ENCODE measurements around the gene SMIM29.

Gene SMIM29

GRCh38 chr6:34243901-34244884 lies 4.6 kb downstream of the SMIM29 start:
- no peaks in the 10 kb centered on the region for H3K9me3 ChIP-seq (ENCODE audit: control insufficient read depth, insufficient read depth, low read length)
- no peaks in the 10 kb centered on the region for H3K9me2 ChIP-seq (replicated peaks; ENCODE audit: control insufficient read depth, low read length)
- H3K79me2 ChIP-seq (ENCODE audit: control insufficient read depth, low read length): peaks cover 38% of the 10 kb centered on the region
- H3K4me1 ChIP-seq (ENCODE audit: control insufficient read depth, low read length): peaks cover 57% of the 10 kb centered on the region
- H4K20me1 ChIP-seq (ENCODE audit: control insufficient read depth, insufficient read depth, low read depth, low read length): peaks cover 35% of the 10 kb centered on the region
- H3K4me3 ChIP-seq (ENCODE audit: low read length): no peak overlapping the region
- H3F3A ChIP-seq (ENCODE audit: control insufficient read depth, insufficient read depth): peaks cover 81% of the 10 kb centered on the region
- no peaks in the 10 kb centered on the region for H3K27me3 ChIP-seq (ENCODE audit: control insufficient read depth, low read length)
- peaks cover 73% of the 10 kb centered on the region for H3K36me3 ChIP-seq (ENCODE audit: control insufficient read depth, low read length)
- TF ChIP-seq EZH2phosphoT487 (IDR thresholded peaks at IDR 0.05; ENCODE audit: borderline replicate concordance, low read length): no peak
- TF ChIP-seq CTCF (IDR thresholded peaks at IDR 0.05; ENCODE audit: low read depth, low read length, poor library complexity, severe bottlenecking): peak; percentile 63
- H3K4me2 ChIP-seq (ENCODE audit: low read length): peak overlapping the region; percentile 20; the same call in 1 of the 2 replicates
- no peak overlapping the region for H3K27ac ChIP-seq (ENCODE audit: low read depth, low read length)

GRCh38 chr6:34243131-34243771 lies 5.6 kb downstream of the SMIM29 start:
- H3K9me2 ChIP-seq (replicated peaks; ENCODE audit: control insufficient read depth, low read length): no peaks in the 10 kb centered on the region
- TF ChIP-seq EZH2phosphoT487 (IDR thresholded peaks at IDR 0.05; ENCODE audit: borderline replicate concordance, low read length) (no peak), CTCF (IDR thresholded peaks at IDR 0.05; ENCODE audit: low read depth, low read length, poor library complexity, severe bottlenecking) (no peak)
- peaks cover 61% of the 10 kb centered on the region for H3K4me1 ChIP-seq (ENCODE audit: control insufficient read depth, low read length)
- peak overlapping the region; percentile 20; the same call in 1 of the 2 replicates for H3K4me2 ChIP-seq (ENCODE audit: low read length)
- no peaks in the 10 kb centered on the region for H3K27me3 ChIP-seq (ENCODE audit: control insufficient read depth, low read length)
- H3F3A ChIP-seq (ENCODE audit: control insufficient read depth, insufficient read depth): peaks cover 84% of the 10 kb centered on the region
- H3K79me2 ChIP-seq (ENCODE audit: control insufficient read depth, low read length): peaks cover 43% of the 10 kb centered on the region
- peaks cover 40% of the 10 kb centered on the region for H4K20me1 ChIP-seq (ENCODE audit: control insufficient read depth, insufficient read depth, low read depth, low read length)
- no peaks in the 10 kb centered on the region for H3K9me3 ChIP-seq (ENCODE audit: control insufficient read depth, insufficient read depth, low read length)
- H3K27ac ChIP-seq (ENCODE audit: low read depth, low read length): no peak overlapping the region
- peaks cover 79% of the 10 kb centered on the region for H3K36me3 ChIP-seq (ENCODE audit: control insufficient read depth, low read length)
- H3K4me3 ChIP-seq (ENCODE audit: low read length): no peak overlapping the region

GRCh38 chr6:34242252-34243130 lies 6.3 kb downstream of the SMIM29 start:
- TF ChIP-seq CTCF (IDR thresholded peaks at IDR 0.05; ENCODE audit: low read depth, low read length, poor library complexity, severe bottlenecking) (no peak), EZH2phosphoT487 (IDR thresholded peaks at IDR 0.05; ENCODE audit: borderline replicate concordance, low read length) (no peak)
- peaks cover 50% of the 10 kb centered on the region for H3K79me2 ChIP-seq (ENCODE audit: control insufficient read depth, low read length)
- H3K4me3 ChIP-seq (ENCODE audit: low read length): no peak overlapping the region
- H3K4me2 ChIP-seq (ENCODE audit: low read length): no peak overlapping the region
- H3K27ac ChIP-seq (ENCODE audit: low read depth, low read length): no peak overlapping the region
- H3K9me2 ChIP-seq (replicated peaks; ENCODE audit: control insufficient read depth, low read length): no peaks in the 10 kb centered on the region
- H4K20me1 ChIP-seq (ENCODE audit: control insufficient read depth, insufficient read depth, low read depth, low read length): peaks cover 40% of the 10 kb centered on the region
- peaks cover 54% of the 10 kb centered on the region for H3K4me1 ChIP-seq (ENCODE audit: control insufficient read depth, low read length)
- no peaks in the 10 kb centered on the region for H3K9me3 ChIP-seq (ENCODE audit: control insufficient read depth, insufficient read depth, low read length)
- no peaks in the 10 kb centered on the region for H3K27me3 ChIP-seq (ENCODE audit: control insufficient read depth, low read length)
- peaks cover 79% of the 10 kb centered on the region for H3F3A ChIP-seq (ENCODE audit: control insufficient read depth, insufficient read depth)
- peaks cover 87% of the 10 kb centered on the region for H3K36me3 ChIP-seq (ENCODE audit: control insufficient read depth, low read length)

Measured in DOHH2 (cell line).